ENCODE results near the gene CSH2. TPM values are rescaled to one million over a fixed set of nuclear protein-coding genes. Genes with fewer than 3 reads are reported as not detected.
"Not testable (repeated sequence)": the region's sequence is repeated elsewhere in the genome, so short reads cannot be mapped to it uniquely, and the experiment has no call there.

CSH2 gene
- not detected for total RNA-seq

DNA sequence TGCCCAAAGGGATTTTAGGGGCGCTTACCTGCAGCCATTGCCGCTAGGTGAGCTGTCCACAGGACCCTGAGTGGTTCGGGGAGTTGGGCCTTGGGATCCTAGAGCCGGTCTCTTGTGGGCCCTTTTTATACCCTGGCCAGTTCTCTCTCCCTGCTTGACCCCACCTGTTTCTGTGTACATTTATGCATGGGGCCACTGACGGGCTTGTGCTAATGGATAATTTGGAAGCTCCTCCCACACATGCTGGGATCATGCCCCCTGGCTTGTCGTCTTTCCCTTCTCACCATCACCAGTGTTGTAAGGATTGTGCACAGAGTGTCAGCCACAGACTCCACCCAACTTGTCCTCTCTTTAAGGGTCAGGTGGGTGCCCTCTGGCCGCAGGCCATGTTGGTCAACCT is at the start of gene CSH2:
CSH2 (minus strand) TSS at position 101 of the 400 bp plus-strand sequence; CDS start at position 38, 63 bp downstream.
- not testable (repeated sequence) for H3K36me3 ChIP-seq (ENCODE audit: control insufficient read depth in 3 of 3, insufficient read depth in 3 of 3, low read length in 3 of 3); H3K4me3 ChIP-seq (ENCODE audit: low read length in 3 of 3); H3K9ac ChIP-seq (ENCODE audit: low read depth in 1 of 3, low read length in 3 of 3); H3K9me3 ChIP-seq (ENCODE audit: control insufficient read depth in 3 of 3, low read length in 3 of 3); H3K27me3 ChIP-seq (ENCODE audit: control insufficient read depth in 3 of 3, insufficient read depth in 3 of 3, low read length in 3 of 3); H3K4me1 ChIP-seq (ENCODE audit: control insufficient read depth in 3 of 3, insufficient read depth in 3 of 3, low read length in 3 of 3); H3K27ac ChIP-seq (ENCODE audit: low read depth, low read length)

DNA sequence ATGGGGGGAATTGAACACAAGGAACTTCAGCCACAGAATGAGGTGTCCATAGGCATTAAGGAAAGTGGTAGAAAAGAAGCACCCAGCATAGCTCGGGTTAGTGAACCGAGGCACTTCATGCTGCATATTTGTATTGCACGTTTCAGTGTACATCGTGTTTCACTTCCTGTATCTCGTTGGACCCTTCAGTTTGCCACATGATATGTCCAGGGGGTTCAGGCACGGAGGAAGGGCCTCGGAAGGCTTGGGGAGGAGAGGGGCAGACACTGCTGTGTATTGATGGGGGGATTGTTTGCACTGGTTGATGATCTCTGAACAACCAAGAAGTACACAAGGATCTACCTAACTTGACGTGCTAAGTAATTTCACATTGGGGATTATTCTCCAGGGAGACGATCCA is 48.9 kb upstream of the CSH2 start:
- peaks cover 5 to 11% (median 8%) of the 10 kb centered on the region in 3 donors for H3K4me1 ChIP-seq (ENCODE audit: control insufficient read depth in 3 of 3, insufficient read depth in 3 of 3, low read length in 3 of 3)
- not testable (repeated sequence) for H3K4me3 ChIP-seq (ENCODE audit: low read length in 3 of 3); H3K27me3 ChIP-seq (ENCODE audit: control insufficient read depth in 3 of 3, insufficient read depth in 3 of 3, low read length in 3 of 3); H3K9me3 ChIP-seq (ENCODE audit: control insufficient read depth in 3 of 3, low read length in 3 of 3); H3K9ac ChIP-seq (ENCODE audit: low read depth in 1 of 3, low read length in 3 of 3); H3K36me3 ChIP-seq (ENCODE audit: control insufficient read depth in 3 of 3, insufficient read depth in 3 of 3, low read length in 3 of 3); H3K27ac ChIP-seq (ENCODE audit: low read depth, low read length)

DNA sequence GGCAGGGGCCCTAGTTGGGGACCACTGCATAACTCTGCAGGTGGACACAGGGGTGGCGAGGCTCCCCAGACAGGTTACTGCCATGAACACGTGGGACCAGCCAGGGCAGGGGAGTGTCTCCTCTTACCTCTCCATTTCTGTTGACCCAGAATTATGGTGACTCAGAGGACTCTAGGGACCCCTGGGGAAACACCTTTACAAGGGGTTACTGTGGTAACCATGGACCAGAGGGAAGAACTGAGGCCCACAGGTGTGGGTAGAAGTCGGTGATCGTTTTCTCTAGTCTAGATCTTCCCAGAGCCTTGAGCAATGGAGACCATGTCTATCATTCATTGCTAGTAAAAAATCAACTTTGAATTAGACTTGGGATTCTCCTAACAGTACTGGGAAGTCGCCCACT is 47.3 kb upstream of the CSH2 start:
- H3K27ac ChIP-seq (ENCODE audit: low read depth, low read length); H3K9me3 ChIP-seq (ENCODE audit: control insufficient read depth in 3 of 3, low read length in 3 of 3); H3K4me3 ChIP-seq (ENCODE audit: low read length in 3 of 3); H3K36me3 ChIP-seq (ENCODE audit: control insufficient read depth in 3 of 3, insufficient read depth in 3 of 3, low read length in 3 of 3); H3K9ac ChIP-seq (ENCODE audit: low read depth in 1 of 3, low read length in 3 of 3); H3K27me3 ChIP-seq (ENCODE audit: control insufficient read depth in 3 of 3, insufficient read depth in 3 of 3, low read length in 3 of 3): not testable (repeated sequence)
- H3K4me1 ChIP-seq (ENCODE audit: control insufficient read depth in 3 of 3, insufficient read depth in 3 of 3, low read length in 3 of 3) = peaks cover 8 to 11% (median 8%) of the 10 kb centered on the region in 3 donors

GRCh38 chr17:63920050-63920449 is 46.6 kb upstream of the CSH2 start:
- H3K36me3 ChIP-seq (ENCODE audit: control insufficient read depth in 3 of 3, insufficient read depth in 3 of 3, low read length in 3 of 3); H3K27ac ChIP-seq (ENCODE audit: low read depth, low read length); H3K9me3 ChIP-seq (ENCODE audit: control insufficient read depth in 3 of 3, low read length in 3 of 3); H3K4me3 ChIP-seq (ENCODE audit: low read length in 3 of 3); H3K9ac ChIP-seq (ENCODE audit: low read depth in 1 of 3, low read length in 3 of 3); H3K27me3 ChIP-seq (ENCODE audit: control insufficient read depth in 3 of 3, insufficient read depth in 3 of 3, low read length in 3 of 3): not testable (repeated sequence)
- H3K4me1 ChIP-seq (ENCODE audit: control insufficient read depth in 3 of 3, insufficient read depth in 3 of 3, low read length in 3 of 3) = peaks cover 8 to 11% (median 8%) of the 10 kb centered on the region in 3 donors

DNA sequence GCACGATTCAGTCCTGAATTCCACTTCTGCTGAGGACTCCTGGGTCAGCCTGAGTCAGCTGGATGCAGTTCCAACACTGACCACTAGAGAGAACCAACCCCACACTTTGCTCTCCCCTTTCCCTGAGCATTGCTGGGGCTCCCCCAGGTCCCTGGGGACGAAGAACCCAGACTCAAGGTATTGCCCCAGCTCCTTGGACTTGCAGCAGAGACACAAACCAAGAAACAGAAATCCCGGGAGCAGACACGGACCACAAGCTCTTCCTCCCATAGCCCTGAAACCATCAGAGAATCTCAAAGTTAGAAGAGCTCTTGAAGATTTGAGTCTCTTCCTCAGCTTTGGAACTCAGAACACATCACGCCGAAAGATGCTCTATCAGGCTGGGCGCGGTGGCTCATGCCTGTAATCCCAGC is 45.8 kb upstream of the CSH2 start:
- no peak overlapping the region for H3K27ac ChIP-seq (ENCODE audit: low read depth, low read length)
- no peak overlapping the region for H3K9ac ChIP-seq (ENCODE audit: low read depth in 1 of 3, low read length in 3 of 3)
- H3K4me3 ChIP-seq (ENCODE audit: low read length in 3 of 3) = no peak overlapping the region
- H3K36me3 ChIP-seq (ENCODE audit: control insufficient read depth in 3 of 3, insufficient read depth in 3 of 3, low read length in 3 of 3) = no peaks in the 10 kb centered on the region
- peaks cover 0 to 5% (median 0%) of the 10 kb centered on the region in 3 donors for H3K27me3 ChIP-seq (ENCODE audit: control insufficient read depth in 3 of 3, insufficient read depth in 3 of 3, low read length in 3 of 3)
- H3K9me3 ChIP-seq (ENCODE audit: control insufficient read depth in 3 of 3, low read length in 3 of 3) = no peaks in the 10 kb centered on the region
- H3K4me1 ChIP-seq (ENCODE audit: control insufficient read depth in 3 of 3, insufficient read depth in 3 of 3, low read length in 3 of 3) = peaks cover 8 to 11% (median 8%) of the 10 kb centered on the region in 3 donors

GRCh38 chr17:63918789-63919305 is 45.4 kb upstream of the CSH2 start, which contains the start of gene GH1:
Gene GH1 (minus strand): TSS chr17:63918839. CDS start chr17:63918776, 63 bp downstream.
- H3K27me3 ChIP-seq (ENCODE audit: control insufficient read depth in 3 of 3, insufficient read depth in 3 of 3, low read length in 3 of 3); H3K27ac ChIP-seq (ENCODE audit: low read depth, low read length); H3K4me3 ChIP-seq (ENCODE audit: low read length in 3 of 3); H3K36me3 ChIP-seq (ENCODE audit: control insufficient read depth in 3 of 3, insufficient read depth in 3 of 3, low read length in 3 of 3); H3K9ac ChIP-seq (ENCODE audit: low read depth in 1 of 3, low read length in 3 of 3); H3K9me3 ChIP-seq (ENCODE audit: control insufficient read depth in 3 of 3, low read length in 3 of 3): not testable (repeated sequence)
- H3K4me1 ChIP-seq (ENCODE audit: control insufficient read depth in 3 of 3, insufficient read depth in 3 of 3, low read length in 3 of 3) = peaks cover 8 to 11% (median 8%) of the 10 kb centered on the region in 3 donors

GRCh38 chr17:63918305-63918704 is 44.8 kb upstream of the CSH2 start:
- H3K27me3 ChIP-seq (ENCODE audit: control insufficient read depth in 3 of 3, insufficient read depth in 3 of 3, low read length in 3 of 3) = peaks cover 0 to 5% (median 0%) of the 10 kb centered on the region in 3 donors
- peaks cover 8 to 11% (median 8%) of the 10 kb centered on the region in 3 donors for H3K4me1 ChIP-seq (ENCODE audit: control insufficient read depth in 3 of 3, insufficient read depth in 3 of 3, low read length in 3 of 3)
- H3K9me3 ChIP-seq (ENCODE audit: control insufficient read depth in 3 of 3, low read length in 3 of 3) = no peaks in the 10 kb centered on the region
- no peak overlapping the region for H3K27ac ChIP-seq (ENCODE audit: low read depth, low read length)
- H3K9ac ChIP-seq (ENCODE audit: low read depth in 1 of 3, low read length in 3 of 3) = no peak overlapping the region
- H3K36me3 ChIP-seq (ENCODE audit: control insufficient read depth in 3 of 3, insufficient read depth in 3 of 3, low read length in 3 of 3) = no peaks in the 10 kb centered on the region
- no peak overlapping the region for H3K4me3 ChIP-seq (ENCODE audit: low read length in 3 of 3)

- Histone ChIP-seq H3K36me3 (ENCODE audit: control insufficient read depth in 3 of 3, insufficient read depth in 3 of 3, low read length in 3 of 3) (no peaks in the 10 kb centered on the region), H3K9me3 (ENCODE audit: control insufficient read depth in 3 of 3, low read length in 3 of 3) (no peaks in the 10 kb centered on the region), H3K27ac (ENCODE audit: low read depth, low read length) (no peak overlapping the region), H3K27me3 (ENCODE audit: control insufficient read depth in 3 of 3, insufficient read depth in 3 of 3, low read length in 3 of 3) (peaks cover 0 to 5% (median 0%) of the 10 kb centered on the region in 3 donors), H3K4me1 (ENCODE audit: control insufficient read depth in 3 of 3, insufficient read depth in 3 of 3, low read length in 3 of 3) (peaks cover 8 to 11% (median 8%) of the 10 kb centered on the region in 3 donors), H3K4me3 (ENCODE audit: low read length in 3 of 3) (no peak overlapping the region), H3K9ac (ENCODE audit: low read depth in 1 of 3, low read length in 3 of 3) (no peak overlapping the region)
These were observed 44.2 kb upstream of the CSH2 start for GRCh38 chr17:63917646-63918045.

DNA sequence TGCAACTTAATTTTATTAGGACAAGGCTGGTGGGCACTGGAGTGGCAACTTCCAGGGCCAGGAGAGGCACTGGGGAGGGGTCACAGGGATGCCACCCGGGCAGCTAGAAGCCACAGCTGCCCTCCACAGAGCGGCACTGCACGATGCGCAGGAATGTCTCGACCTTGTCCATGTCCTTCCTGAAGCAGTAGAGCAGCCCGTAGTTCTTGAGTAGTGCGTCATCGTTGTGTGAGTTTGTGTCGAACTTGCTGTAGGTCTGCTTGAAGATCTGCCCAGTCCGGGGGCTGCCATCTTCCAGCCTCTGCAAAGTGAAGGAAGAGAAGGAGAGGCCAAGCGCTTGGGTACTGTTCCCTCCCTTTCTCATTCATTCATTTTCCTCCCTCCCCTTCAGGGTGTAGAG is 43.7 kb upstream of the CSH2 start:
- not testable (repeated sequence) for H3K36me3 ChIP-seq (ENCODE audit: control insufficient read depth in 3 of 3, insufficient read depth in 3 of 3, low read length in 3 of 3); H3K9ac ChIP-seq (ENCODE audit: low read depth in 1 of 3, low read length in 3 of 3); H3K9me3 ChIP-seq (ENCODE audit: control insufficient read depth in 3 of 3, low read length in 3 of 3); H3K4me3 ChIP-seq (ENCODE audit: low read length in 3 of 3); H3K27ac ChIP-seq (ENCODE audit: low read depth, low read length); H3K27me3 ChIP-seq (ENCODE audit: control insufficient read depth in 3 of 3, insufficient read depth in 3 of 3, low read length in 3 of 3)
- H3K4me1 ChIP-seq (ENCODE audit: control insufficient read depth in 3 of 3, insufficient read depth in 3 of 3, low read length in 3 of 3) = peaks cover 8 to 11% (median 8%) of the 10 kb centered on the region in 3 donors

DNA sequence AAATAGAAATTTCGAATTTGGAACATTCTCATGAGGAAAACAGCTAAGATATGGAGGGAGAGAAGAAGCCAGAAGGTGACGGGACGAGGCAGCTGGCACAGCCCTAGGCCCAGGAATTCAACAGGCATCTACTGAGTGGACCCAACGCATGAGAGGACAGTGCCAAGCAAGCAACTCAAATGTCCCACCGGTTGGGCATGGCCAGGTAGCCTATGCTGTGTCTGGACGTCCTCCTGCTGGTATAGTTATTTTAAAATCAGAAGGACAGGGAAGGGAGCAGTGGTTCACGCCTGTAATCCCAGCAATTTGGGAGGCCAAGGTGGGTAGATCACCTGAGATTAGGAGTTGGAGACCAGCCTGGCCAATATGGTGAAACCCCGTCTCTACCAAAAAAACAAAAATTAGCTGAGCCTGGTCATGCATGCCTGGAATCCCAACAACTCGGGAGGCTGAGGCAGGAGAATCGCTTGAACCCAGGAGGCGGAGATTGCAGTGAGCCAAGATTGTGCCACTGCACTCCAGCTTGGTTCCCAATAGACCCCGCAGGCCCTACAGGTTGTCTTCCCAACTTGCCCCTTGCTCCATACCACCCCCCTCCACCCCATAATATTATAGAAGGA is 43.2 kb upstream of the CSH2 start:
- no peak overlapping the region for H3K4me3 ChIP-seq (ENCODE audit: low read length in 3 of 3)

More for the DNA sequence above, 43.2 kb upstream of the CSH2 start:
- peak overlapping the region in 1 of 3 donors; percentile 57 for H3K9ac ChIP-seq (ENCODE audit: low read depth in 1 of 3, low read length in 3 of 3)
- peaks cover 0 to 5% (median 0%) of the 10 kb centered on the region in 3 donors for H3K27me3 ChIP-seq (ENCODE audit: control insufficient read depth in 3 of 3, insufficient read depth in 3 of 3, low read length in 3 of 3)
- no peaks in the 10 kb centered on the region for H3K36me3 ChIP-seq (ENCODE audit: control insufficient read depth in 3 of 3, insufficient read depth in 3 of 3, low read length in 3 of 3)
- H3K27ac ChIP-seq (ENCODE audit: low read depth, low read length) = no peak overlapping the region
- peaks cover 8 to 11% (median 8%) of the 10 kb centered on the region in 3 donors for H3K4me1 ChIP-seq (ENCODE audit: control insufficient read depth in 3 of 3, insufficient read depth in 3 of 3, low read length in 3 of 3)
- no peaks in the 10 kb centered on the region for H3K9me3 ChIP-seq (ENCODE audit: control insufficient read depth in 3 of 3, low read length in 3 of 3)
